BLaER1 treated with 17β-estradiol and CSF1 and Interleukin-3, amounts not matched to agents 10 nM and 100 nM (cell line): ENCODE data around the gene IMMP2L.
"Not testable (repeated sequence)": the region's sequence is repeated elsewhere in the genome, so short reads cannot be mapped to it uniquely, and the experiment has no call there.

Experiments used
- H3K27ac ChIP-seq, 11 experiments: shearing (Covaris generic); formaldehyde crosslinking; 2 replicates each; pipeline ENCODE4 v1.8.1; 2022
- H3K27me3 ChIP-seq, 11 experiments: shearing (Covaris generic); formaldehyde crosslinking; 2 replicates each; pipeline ENCODE4 v1.8.1; 2022
- H3K36me3 ChIP-seq, 11 experiments: shearing (Covaris generic); formaldehyde crosslinking; 2 replicates each; pipeline ENCODE4 v1.8.1; 2022
- H3K4me1 ChIP-seq, 10 experiments: shearing (Covaris generic); formaldehyde crosslinking; 2 replicates each; pipeline ENCODE4 v1.8.1; 2022
- H3K4me2 ChIP-seq, 11 experiments: shearing (Covaris generic); formaldehyde crosslinking; 2 replicates each; pipeline ENCODE4 v1.8.1; 2022
- H3K4me3 ChIP-seq, 10 experiments: shearing (Covaris generic); formaldehyde crosslinking; 2 replicates each; pipeline ENCODE4 v1.8.1; 2022
- H3K9ac ChIP-seq, 11 experiments: shearing (Covaris generic); formaldehyde crosslinking; 2 replicates each; pipeline ENCODE4 v1.8.1; 2022
- H3K9me3 ChIP-seq, 11 experiments: shearing (Covaris generic); formaldehyde crosslinking; replicated peaks in 1 of 11; 2 replicates each; pipeline ENCODE4 v1.8.1; 2022
- H4K20me1 ChIP-seq, 11 experiments: shearing (Covaris generic); formaldehyde crosslinking; 2 replicates each; pipeline ENCODE4 v1.8.1; 2022
- Cebpa-rat ChIP-seq, 11 experiments: shearing (Covaris generic); IDR thresholded peaks; 2 replicates each; pipeline ENCODE4 v1.8.1; 2022

Gene IMMP2L

DNA sequence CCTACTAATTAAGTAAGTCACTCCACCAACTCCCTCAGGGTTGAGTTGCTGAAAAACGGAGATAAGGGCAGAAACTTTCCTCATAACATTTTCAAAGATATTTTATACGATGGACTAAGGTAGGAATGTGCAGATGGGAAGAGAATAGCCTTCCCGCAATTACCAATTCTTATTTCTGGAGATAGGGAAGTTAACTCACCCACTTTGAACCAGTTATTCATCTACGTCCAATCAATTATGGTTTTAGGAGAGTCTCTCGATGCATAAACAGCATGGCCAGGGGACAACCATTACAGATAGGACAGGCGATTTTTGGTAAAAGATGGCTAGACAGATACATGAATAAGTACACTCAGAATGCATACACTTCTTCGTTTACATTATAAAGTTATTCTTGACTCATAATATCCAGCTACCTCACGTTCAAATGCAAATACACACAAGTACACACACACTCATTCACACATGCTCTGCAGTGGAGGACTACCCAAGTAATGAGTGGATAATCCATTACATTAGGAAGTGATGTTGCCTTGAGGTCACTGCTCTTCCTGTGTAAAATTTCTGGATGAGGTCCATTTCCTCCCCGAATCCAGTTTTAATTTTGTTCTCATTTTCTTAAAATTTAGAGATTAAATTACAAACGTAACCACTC, 25.2 kb upstream of the IMMP2L start:
- no peak overlapping the region for H3K27ac ChIP-seq
- no peak overlapping the region for H3K9ac ChIP-seq
- H3K4me2 ChIP-seq = no peak overlapping the region
- no peak overlapping the region for H3K4me3 ChIP-seq
- no peaks in the 10 kb centered on the region for H3K27me3 ChIP-seq
- no peaks in the 10 kb centered on the region for H4K20me1 ChIP-seq
- H3K36me3 ChIP-seq = no peaks in the 10 kb centered on the region
- peaks cover 0 to 3% (median 0%) of the 10 kb centered on the region in 11 experiments; a peak in 3 of 22 replicates for H3K9me3 ChIP-seq
- H3K4me1 ChIP-seq = no peaks in the 10 kb centered on the region
- no peak for TF ChIP-seq Cebpa-rat (IDR thresholded peaks at IDR 0.05)

DNA sequence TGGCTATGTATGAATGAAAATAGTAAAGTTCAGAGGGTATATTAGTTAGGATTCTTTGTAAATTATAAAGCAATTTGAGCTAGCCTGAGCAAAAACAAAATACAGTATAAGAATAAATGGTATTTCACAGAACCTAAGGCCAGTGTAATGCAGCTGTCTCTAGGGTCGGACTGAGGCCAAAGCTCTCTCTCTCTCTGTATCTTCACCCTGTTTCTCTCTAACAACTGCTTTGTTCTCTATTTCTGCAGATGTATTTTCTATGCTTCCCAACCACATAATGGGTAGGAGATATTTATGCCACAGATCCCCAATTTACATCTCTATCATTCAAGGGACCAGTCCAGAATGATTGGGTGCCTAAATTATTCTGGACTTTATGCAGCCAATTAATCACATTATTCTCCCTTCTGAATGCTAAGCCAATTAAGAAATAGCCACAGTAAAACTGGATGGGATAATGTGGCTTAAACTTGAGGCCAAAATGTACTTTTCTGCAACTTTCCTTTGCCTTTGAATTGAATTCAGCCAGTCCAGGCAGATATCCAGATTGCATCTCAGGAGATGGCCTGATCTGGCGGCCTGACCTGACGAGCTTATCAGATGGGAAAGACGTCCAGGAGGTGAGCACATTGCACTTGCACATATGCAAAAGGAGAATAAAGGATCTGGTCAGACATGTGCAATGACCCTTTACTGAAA, 24.6 kb upstream of the IMMP2L start:
- Histone ChIP-seq H3K36me3 (no peaks in the 10 kb centered on the region), H3K4me1 (no peaks in the 10 kb centered on the region), H3K9ac (no peak overlapping the region), H4K20me1 (no peaks in the 10 kb centered on the region), H3K9me3 (peaks cover 0 to 10% (median 5%) of the 10 kb centered on the region in 11 experiments; a peak in 10 of 22 replicates), H3K4me3 (no peak overlapping the region), H3K27ac (no peak overlapping the region), H3K4me2 (no peak overlapping the region), H3K27me3 (no peaks in the 10 kb centered on the region)
- no peak for TF ChIP-seq Cebpa-rat (IDR thresholded peaks at IDR 0.05)

DNA sequence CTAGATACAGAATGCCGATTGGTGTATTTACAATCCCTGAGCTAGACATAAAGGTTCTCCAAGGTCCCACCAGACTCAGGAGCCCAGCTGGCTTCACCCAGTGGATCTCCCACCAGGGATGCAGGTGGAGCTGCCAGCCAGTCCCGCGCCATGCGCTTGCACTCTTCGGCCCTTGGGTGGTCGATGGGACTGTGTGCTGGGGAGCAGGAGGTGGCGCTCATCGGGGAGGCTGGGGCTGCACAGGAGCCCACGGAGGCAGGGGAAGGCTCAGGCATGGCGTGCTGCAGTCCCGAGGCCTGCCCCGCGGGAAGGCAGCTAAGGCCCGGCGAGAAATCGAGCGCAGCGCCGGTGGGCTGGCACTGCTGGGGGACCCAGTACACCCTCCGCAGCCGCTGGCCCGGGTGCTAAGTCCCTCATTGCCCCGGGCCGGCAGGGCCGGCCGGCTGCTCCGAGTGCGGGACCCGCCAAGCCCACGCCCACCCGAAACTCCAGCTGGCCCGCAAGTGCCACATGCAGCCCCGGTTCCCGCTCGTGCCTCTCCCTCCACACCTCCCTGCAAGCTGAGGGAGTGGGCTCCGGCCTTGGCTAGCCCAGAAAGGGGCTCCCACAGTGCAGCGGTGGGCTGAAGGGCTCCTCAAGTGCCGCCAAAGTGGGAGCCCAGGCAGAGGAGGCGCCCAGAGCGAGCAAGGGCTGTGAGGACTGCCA, 19.6 kb upstream of the IMMP2L start:
- not testable (repeated sequence) for H3K27me3 ChIP-seq, H3K27ac ChIP-seq, H3K4me2 ChIP-seq, H3K36me3 ChIP-seq, H3K4me3 ChIP-seq, H3K9ac ChIP-seq, H3K4me1 ChIP-seq, H4K20me1 ChIP-seq
- peaks cover 8 to 32% (median 21%) of the 10 kb centered on the region in 11 experiments; a peak in 17 of 22 replicates for H3K9me3 ChIP-seq

DNA sequence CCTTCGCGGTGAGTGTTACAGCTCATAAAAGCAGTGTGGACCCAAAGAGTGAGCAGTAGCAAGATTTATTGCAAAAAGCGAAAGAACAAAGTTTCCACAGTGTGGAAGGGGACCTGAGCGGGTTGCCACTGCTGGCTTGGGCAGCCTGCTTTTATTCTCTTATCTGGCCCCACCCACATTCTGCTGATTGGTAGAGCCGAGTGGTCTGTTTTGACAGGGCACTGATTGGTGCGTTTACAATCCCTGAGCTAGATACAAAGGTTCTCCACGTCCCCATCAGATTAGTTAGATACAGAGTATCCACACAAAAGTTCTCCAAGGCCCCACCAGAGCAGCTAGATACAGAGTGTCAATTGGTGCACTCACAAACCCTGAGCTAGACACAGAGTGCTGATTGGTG, 18.9 kb upstream of the IMMP2L start:
- not testable (repeated sequence) for H3K9ac ChIP-seq, H3K27me3 ChIP-seq, H3K4me1 ChIP-seq, H3K27ac ChIP-seq, H4K20me1 ChIP-seq, H3K4me3 ChIP-seq, H3K36me3 ChIP-seq, H3K4me2 ChIP-seq
- peaks cover 10 to 34% (median 24%) of the 10 kb centered on the region in 11 experiments; a peak in 17 of 22 replicates for H3K9me3 ChIP-seq

DNA sequence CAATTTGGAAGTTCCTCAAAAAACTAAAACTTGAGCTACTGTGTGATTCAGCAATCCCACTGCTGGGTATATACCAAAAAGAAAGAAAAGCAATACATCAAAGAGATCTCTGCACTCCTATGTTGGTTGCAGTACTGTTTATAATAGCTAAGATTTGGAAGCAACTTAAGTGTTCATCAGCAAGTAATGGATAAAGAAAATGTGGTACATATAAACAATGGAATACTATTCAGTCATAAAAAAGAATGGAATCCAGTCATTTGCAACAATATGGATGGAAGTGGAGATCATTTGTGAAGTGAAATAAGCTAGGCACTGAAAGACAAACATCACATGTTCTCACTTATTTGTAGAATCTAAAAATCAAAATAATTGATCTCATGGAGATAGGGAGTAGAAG, 16.5 kb upstream of the IMMP2L start:
- H3K9ac ChIP-seq = no peak overlapping the region

DNA sequence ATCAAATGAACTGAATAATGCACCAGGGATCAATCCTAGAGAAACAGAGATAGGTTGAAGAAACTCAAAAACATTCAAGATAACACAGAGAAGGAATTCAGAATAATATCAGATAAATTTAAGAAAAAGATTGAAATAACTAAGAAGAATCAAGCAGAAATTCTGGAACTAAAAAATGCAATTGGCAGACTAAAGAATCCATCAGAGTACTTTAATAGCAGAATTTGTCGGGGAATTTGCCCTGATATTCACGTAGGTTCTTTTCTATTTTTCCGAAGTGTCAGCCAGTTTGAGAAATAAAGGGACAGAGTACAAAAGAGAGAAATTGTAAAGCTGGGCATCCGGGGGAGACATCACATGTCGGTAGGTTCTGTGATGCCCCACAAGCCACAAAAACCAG, 9.4 kb upstream of the IMMP2L start:
- no peaks in the 10 kb centered on the region for H4K20me1 ChIP-seq
- H3K27ac ChIP-seq = no peak overlapping the region
- TF ChIP-seq Cebpa-rat (IDR thresholded peaks at IDR 0.05) = no peak
- no peaks in the 10 kb centered on the region for H3K27me3 ChIP-seq
- peaks cover 37 to 48% (median 40%) of the 10 kb centered on the region in 11 experiments for H3K9me3 ChIP-seq
- no peak overlapping the region for H3K4me3 ChIP-seq
- no peaks in the 10 kb centered on the region for H3K4me1 ChIP-seq
- H3K4me2 ChIP-seq = no peak overlapping the region
- no peaks in the 10 kb centered on the region; a peak in 1 of 22 replicates for H3K36me3 ChIP-seq
- H3K9ac ChIP-seq = no peak overlapping the region

More for the DNA sequence above, 16.5 kb upstream of the IMMP2L start:
- no peak for TF ChIP-seq Cebpa-rat (IDR thresholded peaks at IDR 0.05)
- H3K27me3 ChIP-seq = no peaks in the 10 kb centered on the region
- no peaks in the 10 kb centered on the region for H3K4me1 ChIP-seq
- H3K27ac ChIP-seq = no peak overlapping the region
- no peak overlapping the region for H3K4me3 ChIP-seq
- peaks cover 14 to 34% (median 24%) of the 10 kb centered on the region in 11 experiments; a peak in 17 of 22 replicates for H3K9me3 ChIP-seq
- no peak overlapping the region for H3K4me2 ChIP-seq
- no peaks in the 10 kb centered on the region for H3K36me3 ChIP-seq
- no peaks in the 10 kb centered on the region for H4K20me1 ChIP-seq

DNA sequence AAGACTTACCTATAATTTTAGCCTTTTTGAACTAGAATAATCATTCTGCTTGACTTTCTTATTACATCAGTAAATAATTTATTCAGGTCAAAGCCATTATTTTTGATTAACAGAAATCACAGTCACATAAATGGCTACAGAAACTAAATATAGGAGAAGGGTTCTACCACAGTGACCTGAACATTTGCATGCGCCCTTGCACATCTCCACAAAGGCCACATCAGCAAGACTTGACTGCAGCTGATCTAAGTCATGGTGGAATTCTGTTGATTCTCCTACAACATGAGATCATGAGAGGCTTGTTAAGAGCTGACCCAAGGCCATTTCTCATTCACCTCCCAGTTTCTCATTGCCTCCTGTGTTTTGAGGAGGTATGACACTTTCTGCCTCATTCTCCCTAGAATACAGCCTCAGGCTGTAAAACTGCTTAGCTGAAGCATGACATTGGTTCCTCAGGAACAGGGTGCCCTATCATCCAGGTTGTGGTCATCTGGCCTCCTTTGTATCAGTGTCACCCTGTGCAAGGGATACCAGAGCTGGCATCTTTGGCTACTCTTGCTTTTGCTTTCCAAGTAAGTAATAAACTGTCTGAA, 6.7 kb upstream of the IMMP2L start:
- Histone ChIP-seq H3K4me2 (no peak overlapping the region), H3K9ac (no peak overlapping the region), H3K27ac (no peak overlapping the region), H4K20me1 (no peaks in the 10 kb centered on the region), H3K4me3 (no peak overlapping the region), H3K9me3 (peaks cover 34 to 41% (median 38%) of the 10 kb centered on the region in 11 experiments), H3K27me3 (no peaks in the 10 kb centered on the region), H3K36me3 (no peaks in the 10 kb centered on the region; a peak in 1 of 22 replicates), H3K4me1 (no peaks in the 10 kb centered on the region)
- no peak for TF ChIP-seq Cebpa-rat (IDR thresholded peaks at IDR 0.05)

DNA sequence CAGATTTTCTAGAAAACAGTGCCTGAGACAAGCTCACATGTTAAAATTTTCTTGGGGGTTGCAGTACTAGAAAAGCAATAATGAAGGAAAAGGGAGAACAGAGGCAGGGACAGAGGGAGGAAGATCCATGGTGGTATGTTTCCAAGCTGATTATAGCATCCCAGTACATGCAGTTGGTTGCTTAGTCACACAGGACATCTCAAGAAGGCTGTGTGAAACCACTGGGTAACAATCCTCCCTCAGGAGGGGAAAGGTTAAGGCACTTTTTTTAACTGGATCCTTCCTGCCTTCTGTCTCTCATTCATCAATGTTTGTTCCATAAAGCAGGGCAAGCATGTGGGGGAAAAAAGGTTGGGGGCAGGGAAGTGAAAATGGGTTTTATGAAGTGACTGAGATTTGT, 6.1 kb upstream of the IMMP2L start:
- no peaks in the 10 kb centered on the region for H3K4me1 ChIP-seq
- H3K27ac ChIP-seq = no peak overlapping the region
- TF ChIP-seq Cebpa-rat (IDR thresholded peaks at IDR 0.05) = no peak
- no peak overlapping the region for H3K9ac ChIP-seq
- no peaks in the 10 kb centered on the region; a peak in 1 of 22 replicates for H3K36me3 ChIP-seq
- peaks cover 32 to 40% (median 36%) of the 10 kb centered on the region in 11 experiments for H3K9me3 ChIP-seq
- no peaks in the 10 kb centered on the region for H3K27me3 ChIP-seq
- no peaks in the 10 kb centered on the region for H4K20me1 ChIP-seq
- no peak overlapping the region for H3K4me3 ChIP-seq
- no peak overlapping the region for H3K4me2 ChIP-seq

DNA sequence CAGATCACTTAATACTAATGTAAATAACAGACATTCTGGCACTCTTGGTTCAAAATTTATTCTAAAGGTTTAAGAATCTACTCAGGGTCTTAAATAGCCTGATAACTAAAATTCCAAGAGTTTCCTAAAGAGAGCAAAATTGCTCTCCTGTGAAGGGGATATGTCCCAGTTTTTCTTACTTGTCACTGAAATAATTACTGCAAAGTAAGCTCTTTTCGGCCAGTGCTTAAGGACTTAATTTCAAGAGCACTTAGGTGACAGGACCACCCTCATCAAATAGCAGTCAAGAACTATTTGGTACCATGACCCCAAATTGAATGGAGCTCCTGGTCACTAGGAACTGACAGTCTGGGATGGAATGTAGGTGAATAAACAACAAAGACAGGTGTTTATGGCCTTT, 1.8 kb upstream of the IMMP2L start:
- Histone ChIP-seq H3K4me3 (no peak overlapping the region), H3K9ac (no peak overlapping the region), H3K9me3 (peaks cover 0 to 9% (median 2%) of the 10 kb centered on the region in 11 experiments; a peak in 6 of 22 replicates), H3K4me2 (no peak overlapping the region), H3K36me3 (peaks cover 0 to 5% (median 0%) of the 10 kb centered on the region in 11 experiments; a peak in 1 of 22 replicates), H3K27me3 (no peaks in the 10 kb centered on the region), H3K4me1 (peaks cover 14 to 28% (median 18%) of the 10 kb centered on the region in 10 experiments), H4K20me1 (no peaks in the 10 kb centered on the region), H3K27ac (no peak overlapping the region)
- no peak for TF ChIP-seq Cebpa-rat (IDR thresholded peaks at IDR 0.05)
